HepG2 (cell line): ENCODE measurements around the gene HOXA4. TPM values are rescaled to one million over a fixed set of nuclear protein-coding genes. Genes with fewer than 3 reads are reported as not detected.

Experiments used
- ATAC-seq: fragments of 200-7000 bp; cut with Tn5 transposase; 3 replicates; pipeline ENCODE4 v1.9.1; 2020; ENCODE audit warnings: mild to moderate bottlenecking, moderate library complexity
- BruUV-seq: library from RNA; stranded (reverse); fragments of 400-500 nt; replicated peaks from 2 replicates; lab custom pipeline; 2021; lab: Mats Ljungman, UMichigan
- CTCF ChIA-PET: fragments of 300-600 bp; formaldehyde crosslinking; extraction: SDS; loops from one replicate; lab custom pipeline; 2021; ENCODE audit warnings: low total read pairs, inconsistent platforms, low intra/inter-chr PET ratio; lab: Yijun Ruan, JAX
- POLR2A ChIA-PET: fragments of 350-600 bp; sonication (Branson Sonifier 250); formaldehyde crosslinking; loops from one replicate; lab custom pipeline; 2020; ENCODE audit warnings: antibody characterized with exemption, inconsistent platforms; lab: Yijun Ruan, JAX
- DNase-seq: peaks from one replicate; pipeline ENCODE4 v3.0.0-alpha.2; 2015; ENCODE audit warnings: low spot score
- FAIRE-seq: peaks from 3 replicates; lab custom pipeline; 2011; peaks lifted over from hg19 to GRCh38; lab: Jason Lieb, UNC
- H2AFZ ChIP-seq: one replicate; pipeline ENCODE4 v1.6.1; 2011; ENCODE audit warnings: low read length, inconsistent platforms
- H3K27ac ChIP-seq: fragments of 300-600 bp; 3 replicates; pipeline ENCODE4 v1.8.0; 2011; ENCODE audit warnings: mixed run types, mild to moderate bottlenecking, mixed read lengths, low read length, inconsistent platforms; ENCODE audit not compliant: insufficient read depth; ENCODE audit errors: extremely low read length
- H3K27me3 ChIP-seq, 2 experiments: fragments of 200-600 bp in 1 of 2; 2 replicates in 1 of 2; 3 replicates in 1 of 2; pipeline versions ENCODE4 v1.6.0 to v1.8.0; 2011; ENCODE audit warnings: low read length in 2 of 2, mild to moderate bottlenecking in 2 of 2, moderate library complexity in 2 of 2, inconsistent platforms in 1 of 2; ENCODE audit not compliant: insufficient read depth in 2 of 2, control insufficient read depth in 1 of 2
- H3K36me3 ChIP-seq, 2 experiments: fragments of 200-600 bp in 1 of 2; replicated peaks in 1 of 2; 2 replicates in 1 of 2; 3 replicates in 1 of 2; pipeline versions ENCODE4 v1.5.1 to v1.8.0; 2011; ENCODE audit warnings: low read length in 2 of 2, inconsistent platforms in 1 of 2; ENCODE audit not compliant: insufficient read depth in 2 of 2, control insufficient read depth in 1 of 2
- H3K4me1 ChIP-seq: 2 replicates; pipeline ENCODE4 v1.5.1; 2012; ENCODE audit warnings: low read length, inconsistent platforms; ENCODE audit not compliant: insufficient read depth
- H3K4me2 ChIP-seq: 2 replicates; pipeline ENCODE4 v1.6.0; 2011; ENCODE audit warnings: low read depth, low read length, inconsistent platforms
- H3K4me3 ChIP-seq, 3 experiments: fragments of 200-600 bp in 1 of 3; sonication (generic), shearing (Covaris generic) in 1 of 3; replicated peaks in 1 of 3; 2 replicates each; pipeline ENCODE4 v1.5.1; 2011 to 2016; ENCODE audit warnings: low read length in 3 of 3, inconsistent platforms in 2 of 3, low read depth in 2 of 3, mild to moderate bottlenecking in 2 of 3, control low read depth in 1 of 3, mixed read lengths in 1 of 3; ENCODE audit not compliant: insufficient read depth in 1 of 3
- H3K79me2 ChIP-seq: one replicate; pipeline ENCODE4 v1.6.1; 2011; ENCODE audit warnings: low read length, inconsistent platforms; ENCODE audit not compliant: insufficient read depth
- H3K9ac ChIP-seq: 2 replicates; pipeline ENCODE4 v1.6.0; 2011; ENCODE audit warnings: mild to moderate bottlenecking, low read depth, low read length, inconsistent platforms; ENCODE audit not compliant: insufficient read depth
- H3K9me3 ChIP-seq: 2 replicates; pipeline ENCODE4 v1.5.1; 2012; ENCODE audit warnings: mild to moderate bottlenecking, low read length
- H4K20me1 ChIP-seq: 2 replicates; pipeline ENCODE4 v1.6.0; 2011; ENCODE audit warnings: inconsistent platforms, mild to moderate bottlenecking, low read length, moderate library complexity; ENCODE audit not compliant: insufficient read depth
- TP53 ChIP-seq: sonication (generic); formaldehyde crosslinking; conservative IDR thresholded peaks from 2 replicates; pipeline ENCODE4 v1.4.0; 2020; ENCODE audit warnings: missing genetic modification reagents
- ZKSCAN5 ChIP-seq: sonication (generic); formaldehyde crosslinking; IDR thresholded peaks from 2 replicates; pipeline ENCODE4 v1.5.1; 2020; ENCODE audit warnings: mild to moderate bottlenecking, missing genetic modification reagents
- WGBS: methylation state at CpG from one replicate; pipeline ENCODE4 v1.1.6; 2017; ENCODE audit warnings: low lambda C conversion rate; 5-methylcytosine and 5-hydroxymethylcytosine counted together
- in situ Hi-C: cut with HindIII; loops from 2 replicates; pipeline ENCODE4 v1.10.0; 2017; ENCODE audit warnings: low pct_unique_long_range_greater_than_20kb; ENCODE audit not compliant: extremely low pct_ligation_motif_present
- intact Hi-C: fragments of 100-400 bp; cut with micrococcal nuclease; formaldehyde crosslinking; loops from one replicate; pipeline ENCODE4 v1.10.0; 2022; ENCODE audit not compliant: unreplicated experiment
- polyA plus RNA-seq, 8 experiments: library from polyadenylated mRNA; depleted of rRNA in 3 of 8; stranded (reverse) in 7 of 8; unstranded in 1 of 8; fragments of >200 nt; fragmentation: Illumina TruSeq in 4 of 8; extraction: Trizol in 4 of 8; gene quantifications; 2 replicates each; pipeline versions ENCODE4 v1.2.1 to v1.2.3, GENCODE V29; 2011 to 2016; ENCODE audit warnings: low read depth in 4 of 8, missing spikeins in 1 of 8, mixed read lengths in 1 of 8; ENCODE audit not compliant: insufficient read depth in 1 of 8
- total RNA-seq, 5 experiments: library from RNA; depleted of rRNA; stranded (reverse); fragments of >200 nt; fragmentation: Illumina TruSeq; extraction: Trizol; gene quantifications; 2 replicates each; pipeline ENCODE4 v1.2.3, GENCODE V29; 2016; ENCODE audit warnings: low read depth in 1 of 5
- TF ChIP-seq, protein P1 (sequence below): sonication (generic); formaldehyde crosslinking; IDR thresholded peaks from 2 replicates; pipeline ENCODE4 v1.4.0; 2020; ENCODE audit warnings: missing genetic modification reagents, borderline replicate concordance

The HOXA4 gene
- total and polyA plus RNA-seq, 2 of the 13 experiments (the other 11 are each of a cell fraction or from before 2014, with no cell fraction given): 2.4 to 5.4 TPM

- H3K4me2 ChIP-seq: peak overlapping the region; percentile 78; the same call in 1 of the 2 replicates
Observed at GRCh38 chr7:27097686-27098577, 32.6 kb downstream of the HOXA4 start.

More at GRCh38 chr7:27097686-27098577, 32.6 kb downstream of the HOXA4 start:
- H3K9me3 ChIP-seq: no peaks in the 10 kb centered on the region
- no peak overlapping the region for H3K9ac ChIP-seq
- TF ChIP-seq TP53 (CRISPR knock-in tag) (no peak), ZKSCAN5 (CRISPR knock-in tag) (no peak)
- TF ChIP-seq, protein P1, sequence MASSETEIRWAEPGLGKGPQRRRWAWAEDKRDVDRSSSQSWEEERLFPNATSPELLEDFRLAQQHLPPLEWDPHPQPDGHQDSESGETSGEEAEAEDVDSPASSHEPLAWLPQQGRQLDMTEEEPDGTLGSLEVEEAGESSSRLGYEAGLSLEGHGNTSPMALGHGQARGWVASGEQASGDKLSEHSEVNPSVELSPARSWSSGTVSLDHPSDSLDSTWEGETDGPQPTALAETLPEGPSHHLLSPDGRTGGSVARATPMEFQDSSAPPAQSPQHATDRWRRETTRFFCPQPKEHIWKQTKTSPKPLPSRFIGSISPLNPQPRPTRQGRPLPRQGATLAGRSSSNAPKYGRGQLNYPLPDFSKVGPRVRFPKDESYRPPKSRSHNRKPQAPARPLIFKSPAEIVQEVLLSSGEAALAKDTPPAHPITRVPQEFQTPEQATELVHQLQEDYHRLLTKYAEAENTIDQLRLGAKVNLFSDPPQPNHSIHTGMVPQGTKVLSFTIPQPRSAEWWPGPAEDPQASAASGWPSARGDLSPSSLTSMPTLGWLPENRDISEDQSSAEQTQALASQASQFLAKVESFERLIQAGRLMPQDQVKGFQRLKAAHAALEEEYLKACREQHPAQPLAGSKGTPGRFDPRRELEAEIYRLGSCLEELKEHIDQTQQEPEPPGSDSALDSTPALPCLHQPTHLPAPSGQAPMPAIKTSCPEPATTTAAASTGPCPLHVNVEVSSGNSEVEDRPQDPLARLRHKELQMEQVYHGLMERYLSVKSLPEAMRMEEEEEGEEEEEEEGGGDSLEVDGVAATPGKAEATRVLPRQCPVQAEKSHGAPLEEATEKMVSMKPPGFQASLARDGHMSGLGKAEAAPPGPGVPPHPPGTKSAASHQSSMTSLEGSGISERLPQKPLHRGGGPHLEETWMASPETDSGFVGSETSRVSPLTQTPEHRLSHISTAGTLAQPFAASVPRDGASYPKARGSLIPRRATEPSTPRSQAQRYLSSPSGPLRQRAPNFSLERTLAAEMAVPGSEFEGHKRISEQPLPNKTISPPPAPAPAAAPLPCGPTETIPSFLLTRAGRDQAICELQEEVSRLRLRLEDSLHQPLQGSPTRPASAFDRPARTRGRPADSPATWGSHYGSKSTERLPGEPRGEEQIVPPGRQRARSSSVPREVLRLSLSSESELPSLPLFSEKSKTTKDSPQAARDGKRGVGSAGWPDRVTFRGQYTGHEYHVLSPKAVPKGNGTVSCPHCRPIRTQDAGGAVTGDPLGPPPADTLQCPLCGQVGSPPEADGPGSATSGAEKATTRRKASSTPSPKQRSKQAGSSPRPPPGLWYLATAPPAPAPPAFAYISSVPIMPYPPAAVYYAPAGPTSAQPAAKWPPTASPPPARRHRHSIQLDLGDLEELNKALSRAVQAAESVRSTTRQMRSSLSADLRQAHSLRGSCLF (CRISPR knock-in tag): no peak
- intact Hi-C loops (no loop called here), in situ Hi-C loops (no loop called here)
- H3K4me1 ChIP-seq: peaks cover 12% of the 10 kb centered on the region; the same call in 1 of the 2 replicates
- H3K27ac ChIP-seq: no peak overlapping the region
- no peaks in the 10 kb centered on the region for H3K27me3 ChIP-seq
- DNase-seq: no peak
- ChIA-PET CTCF (no interaction called here), POLR2A (interaction anchor here (1.6 kb wide), 1 partner anchor 24 kb away, joined by 9 read pairs; no protein-coding TSS in a partner anchor)
- no peak for FAIRE-seq
- no TSS peak for BruUV-seq
- H3K4me3 ChIP-seq: no peak overlapping the region
- H3K36me3 ChIP-seq: no peaks in the 10 kb centered on the region
- no peaks in the 10 kb centered on the region for H3K79me2 ChIP-seq
- no peak for ATAC-seq
- H4K20me1 ChIP-seq: no peaks in the 10 kb centered on the region
- 85% methylated on average over 34 of the region's 35 CpGs for WGBS
- no peak overlapping the region for H2AFZ ChIP-seq
